Glutamatergic neuron (in vitro differentiated cells): ENCODE measurements around the gene DLG2. TPM values are rescaled to one million over a fixed set of nuclear protein-coding genes. Genes with fewer than 3 reads are reported as not detected.

Experiments used
- DNase-seq: peaks from one replicate; pipeline ENCODE4 v3.0.0; 2022
- H3K27ac Mint-ChIP-seq: one replicate; pipeline ENCODE4 v1.8.0; 2020; ENCODE audit warnings: mild to moderate bottlenecking, mixed read lengths, inconsistent platforms; ENCODE audit not compliant: unreplicated experiment
- H3K27me3 Mint-ChIP-seq: one replicate; pipeline ENCODE4 v1.8.0; 2020; ENCODE audit warnings: mild to moderate bottlenecking, moderate library complexity, mixed read lengths, inconsistent platforms; ENCODE audit not compliant: unreplicated experiment
- H3K36me3 Mint-ChIP-seq: one replicate; pipeline ENCODE4 v1.8.0; 2020; ENCODE audit warnings: mild to moderate bottlenecking, mixed read lengths, inconsistent platforms; ENCODE audit not compliant: unreplicated experiment
- H3K4me1 Mint-ChIP-seq: one replicate; pipeline ENCODE4 v1.8.0; 2020; ENCODE audit warnings: mild to moderate bottlenecking, low read depth, mixed read lengths, inconsistent platforms; ENCODE audit not compliant: unreplicated experiment
- H3K4me3 Mint-ChIP-seq: one replicate; pipeline ENCODE4 v1.8.0; 2020; ENCODE audit warnings: mild to moderate bottlenecking, mixed read lengths, inconsistent platforms; ENCODE audit not compliant: unreplicated experiment
- H3K9me3 Mint-ChIP-seq: one replicate; pipeline ENCODE4 v1.8.0; 2020; ENCODE audit warnings: mild to moderate bottlenecking, moderate library complexity, mixed read lengths, inconsistent platforms; ENCODE audit not compliant: unreplicated experiment
- total RNA-seq: library from RNA; stranded (reverse); fragmentation: NEBNext Ultra II Directional; extraction: Animal tissue kit (Norgen Biotek cat#: 25700); gene quantifications from one replicate; pipeline ENCODE4 v1.2.1, GENCODE V29; 2021; ENCODE audit not compliant: unreplicated experiment
- TF ChIP-seq, protein P1 (sequence below): fragments of 200-600 bp; sonication (generic); IDR thresholded peaks from one replicate; pipeline ENCODE4 v1.5.0; 2021; ENCODE audit not compliant: partially characterized antibody, unreplicated experiment

Gene DLG2
- total RNA-seq, 1 donor from 2014 or later: 2.9 TPM

DNA sequence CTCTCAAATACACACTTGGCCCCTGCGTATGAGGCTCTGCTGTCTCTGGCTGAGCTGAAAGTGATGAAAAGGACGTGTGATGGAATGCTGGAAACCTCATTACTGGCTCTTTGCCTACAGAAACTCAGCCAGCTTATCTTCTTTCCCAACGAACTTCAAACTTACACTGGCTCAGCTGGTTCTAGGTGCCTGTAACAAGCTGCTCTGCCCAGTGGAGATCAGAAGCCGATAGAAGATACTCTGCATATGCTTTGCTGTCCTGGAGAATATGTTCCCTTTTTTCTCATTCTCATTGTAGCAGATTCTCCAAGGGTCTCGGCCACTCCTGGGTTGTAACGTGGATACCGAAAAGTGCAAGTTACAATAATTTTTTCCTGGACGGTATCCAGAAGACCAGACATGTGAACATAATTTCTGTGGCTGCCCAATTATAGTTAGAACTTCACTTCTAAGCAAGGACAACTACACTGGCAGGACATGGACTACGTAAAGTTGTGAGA, 1935.6 kb downstream of the DLG2 start:
- no peaks in the 10 kb centered on the region for H3K27me3 Mint-ChIP-seq
- no peaks in the 10 kb centered on the region for H3K36me3 Mint-ChIP-seq
- TF ChIP-seq, protein P1, sequence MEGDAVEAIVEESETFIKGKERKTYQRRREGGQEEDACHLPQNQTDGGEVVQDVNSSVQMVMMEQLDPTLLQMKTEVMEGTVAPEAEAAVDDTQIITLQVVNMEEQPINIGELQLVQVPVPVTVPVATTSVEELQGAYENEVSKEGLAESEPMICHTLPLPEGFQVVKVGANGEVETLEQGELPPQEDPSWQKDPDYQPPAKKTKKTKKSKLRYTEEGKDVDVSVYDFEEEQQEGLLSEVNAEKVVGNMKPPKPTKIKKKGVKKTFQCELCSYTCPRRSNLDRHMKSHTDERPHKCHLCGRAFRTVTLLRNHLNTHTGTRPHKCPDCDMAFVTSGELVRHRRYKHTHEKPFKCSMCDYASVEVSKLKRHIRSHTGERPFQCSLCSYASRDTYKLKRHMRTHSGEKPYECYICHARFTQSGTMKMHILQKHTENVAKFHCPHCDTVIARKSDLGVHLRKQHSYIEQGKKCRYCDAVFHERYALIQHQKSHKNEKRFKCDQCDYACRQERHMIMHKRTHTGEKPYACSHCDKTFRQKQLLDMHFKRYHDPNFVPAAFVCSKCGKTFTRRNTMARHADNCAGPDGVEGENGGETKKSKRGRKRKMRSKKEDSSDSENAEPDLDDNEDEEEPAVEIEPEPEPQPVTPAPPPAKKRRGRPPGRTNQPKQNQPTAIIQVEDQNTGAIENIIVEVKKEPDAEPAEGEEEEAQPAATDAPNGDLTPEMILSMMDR: no peak
- H3K27ac Mint-ChIP-seq: no peak overlapping the region
- H3K4me3 Mint-ChIP-seq: no peak overlapping the region
- no peak for DNase-seq
- H3K9me3 Mint-ChIP-seq: no peaks in the 10 kb centered on the region
- H3K4me1 Mint-ChIP-seq: peaks cover 4% of the 10 kb centered on the region

DNA sequence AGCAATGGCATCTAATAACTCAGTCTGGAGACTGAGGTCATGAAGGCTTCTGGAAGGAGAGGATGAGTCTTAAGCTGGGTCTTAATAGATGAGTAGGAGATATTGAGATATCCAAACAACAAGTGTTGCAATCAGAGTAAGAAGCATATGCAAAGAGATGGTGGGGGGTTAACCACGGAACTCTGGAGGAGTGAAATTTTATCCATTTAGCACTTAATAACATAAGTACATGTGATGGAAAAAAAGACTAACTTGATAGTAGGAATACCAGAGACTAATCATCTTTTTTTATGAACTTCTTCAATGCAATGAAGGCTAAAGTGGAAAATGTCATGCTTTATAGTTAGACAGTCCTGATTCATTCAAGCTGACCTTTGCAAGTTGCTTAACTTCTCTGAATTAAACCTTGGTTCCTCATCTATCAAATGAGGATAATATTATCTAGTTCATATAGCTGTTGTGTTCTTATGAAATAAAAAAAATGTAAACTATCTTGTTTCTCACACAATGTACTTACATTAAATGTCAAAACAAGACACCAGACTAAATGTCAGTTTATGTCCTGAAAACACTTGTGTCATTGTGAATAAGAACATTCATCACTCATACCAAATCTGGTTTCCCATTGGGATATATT, 1937.9 kb downstream of the DLG2 start:
- H3K27ac Mint-ChIP-seq: no peak overlapping the region
- H3K36me3 Mint-ChIP-seq: no peaks in the 10 kb centered on the region
- no peak overlapping the region for H3K4me3 Mint-ChIP-seq
- H3K9me3 Mint-ChIP-seq: no peaks in the 10 kb centered on the region
- TF ChIP-seq, protein P1: no peak
- peaks cover under 1% of the 10 kb centered on the region for H3K4me1 Mint-ChIP-seq
- no peak for DNase-seq
- no peaks in the 10 kb centered on the region for H3K27me3 Mint-ChIP-seq

DNA sequence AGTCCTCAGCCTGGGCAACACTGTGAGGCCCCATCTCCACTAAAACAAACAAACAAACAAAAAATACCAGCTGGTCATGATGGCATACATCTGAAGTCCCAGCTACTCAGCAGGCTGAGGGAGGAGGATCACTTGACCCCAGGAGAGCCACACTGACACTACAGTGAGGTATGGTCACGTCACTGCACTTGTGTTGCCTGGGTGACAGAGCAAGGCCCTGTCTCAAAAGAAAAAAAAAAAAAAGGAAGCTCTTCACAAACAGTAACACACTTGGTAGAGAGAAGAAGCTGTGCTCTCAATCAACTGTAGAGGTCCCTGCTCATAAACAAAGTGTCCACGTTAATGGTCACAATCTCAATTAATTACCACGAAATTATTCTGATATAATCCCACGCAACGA, 1939.4 kb downstream of the DLG2 start:
- Mint-ChIP-seq H3K27ac (no peak overlapping the region), H3K9me3 (no peaks in the 10 kb centered on the region), H3K36me3 (no peaks in the 10 kb centered on the region), H3K4me3 (no peak overlapping the region), H3K4me1 (no peaks in the 10 kb centered on the region), H3K27me3 (no peaks in the 10 kb centered on the region)
- DNase-seq: no peak
- TF ChIP-seq, protein P1: no peak

DNA sequence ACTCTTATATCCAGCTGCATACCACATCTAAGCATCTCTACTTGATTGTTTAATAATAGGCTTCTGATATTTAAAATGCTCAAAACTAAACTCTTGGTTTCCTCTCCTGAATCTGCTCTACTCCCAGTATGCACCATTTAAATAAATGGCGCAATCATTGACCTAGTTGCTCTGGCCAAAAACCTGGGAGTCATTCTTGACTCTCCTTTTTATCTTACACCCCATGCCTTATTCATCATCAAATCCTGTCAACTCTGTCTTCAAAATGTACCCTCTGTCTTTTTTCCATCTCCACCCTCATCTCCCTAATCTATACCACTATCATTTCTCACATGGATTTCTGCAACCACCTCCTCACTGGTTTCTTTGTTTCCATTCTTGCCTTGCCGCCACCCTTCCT, 1941.4 kb downstream of the DLG2 start:
- no peak for DNase-seq
- Mint-ChIP-seq H3K9me3 (no peaks in the 10 kb centered on the region), H3K4me1 (peaks cover 3% of the 10 kb centered on the region), H3K27me3 (no peaks in the 10 kb centered on the region), H3K36me3 (no peaks in the 10 kb centered on the region), H3K27ac (peak overlapping the region; percentile 26), H3K4me3 (no peak overlapping the region)
- TF ChIP-seq, protein P1: no peak

DNA sequence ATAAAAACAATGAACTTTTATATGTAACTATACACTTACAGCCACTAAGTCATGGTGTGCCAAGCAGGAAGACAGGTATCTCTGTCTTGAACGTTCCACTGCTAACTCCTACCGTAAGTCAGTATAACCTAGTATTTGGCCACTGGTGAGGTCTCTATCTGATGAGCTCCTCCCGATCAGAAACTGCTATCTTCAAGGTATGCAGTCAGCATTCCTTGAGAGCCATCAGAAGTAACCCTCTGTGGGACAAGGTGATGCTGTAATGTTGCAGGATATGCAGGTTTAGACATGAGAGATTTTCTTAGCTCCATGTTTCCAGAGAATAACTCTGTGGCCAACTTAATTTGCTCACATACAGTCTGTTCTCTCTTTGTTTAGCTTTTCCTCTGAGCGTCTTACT, 1943.1 kb downstream of the DLG2 start:
- Mint-ChIP-seq H3K4me3 (no peak overlapping the region), H3K27me3 (no peaks in the 10 kb centered on the region), H3K4me1 (peaks cover 4% of the 10 kb centered on the region), H3K36me3 (no peaks in the 10 kb centered on the region), H3K27ac (no peak overlapping the region), H3K9me3 (no peaks in the 10 kb centered on the region)
- TF ChIP-seq, protein P1: no peak
- no peak for DNase-seq
